ENCODE measurements around the gene ATXN2L. TPM values are rescaled to one million over a fixed set of nuclear protein-coding genes. Genes with fewer than 3 reads are reported as not detected.

The ATXN2L gene
- total RNA-seq, 2 donors from 2014 or later: 40.2 to 129 TPM

GRCh38 chr16:28844226-28844885 is 21.6 kb downstream of the ATXN2L start:
- no peak for DNase-seq
- H3K4me1 ChIP-seq: peaks cover 21% of the 10 kb centered on the region
- intact Hi-C loops (cut with DNase I): no loop called here
- no peaks in the 10 kb centered on the region for H3K9me3 ChIP-seq
- H3K36me3 ChIP-seq (replicated peaks in 1 of 2; ENCODE audit: insufficient read depth in 1 of 2, low read depth in 2 of 2): peaks cover 5 to 14% of the 10 kb centered on the region in 2 donors
- TF ChIP-seq, protein P1, sequence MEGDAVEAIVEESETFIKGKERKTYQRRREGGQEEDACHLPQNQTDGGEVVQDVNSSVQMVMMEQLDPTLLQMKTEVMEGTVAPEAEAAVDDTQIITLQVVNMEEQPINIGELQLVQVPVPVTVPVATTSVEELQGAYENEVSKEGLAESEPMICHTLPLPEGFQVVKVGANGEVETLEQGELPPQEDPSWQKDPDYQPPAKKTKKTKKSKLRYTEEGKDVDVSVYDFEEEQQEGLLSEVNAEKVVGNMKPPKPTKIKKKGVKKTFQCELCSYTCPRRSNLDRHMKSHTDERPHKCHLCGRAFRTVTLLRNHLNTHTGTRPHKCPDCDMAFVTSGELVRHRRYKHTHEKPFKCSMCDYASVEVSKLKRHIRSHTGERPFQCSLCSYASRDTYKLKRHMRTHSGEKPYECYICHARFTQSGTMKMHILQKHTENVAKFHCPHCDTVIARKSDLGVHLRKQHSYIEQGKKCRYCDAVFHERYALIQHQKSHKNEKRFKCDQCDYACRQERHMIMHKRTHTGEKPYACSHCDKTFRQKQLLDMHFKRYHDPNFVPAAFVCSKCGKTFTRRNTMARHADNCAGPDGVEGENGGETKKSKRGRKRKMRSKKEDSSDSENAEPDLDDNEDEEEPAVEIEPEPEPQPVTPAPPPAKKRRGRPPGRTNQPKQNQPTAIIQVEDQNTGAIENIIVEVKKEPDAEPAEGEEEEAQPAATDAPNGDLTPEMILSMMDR (IDR thresholded peaks at IDR 0.05): no peak
- no peak for TF ChIP-seq POLR2A (IDR thresholded peaks at IDR 0.05)
- no peak overlapping the region for H3K4me3 ChIP-seq
- no peak overlapping the region for H3K27ac ChIP-seq
- ATAC-seq: no peak
- WGBS, 2 donors: 81% methylated on average over 16 to 18 of the region's 19 CpGs
- no peaks in the 10 kb centered on the region for H3K27me3 ChIP-seq

- TF ChIP-seq POLR2A (IDR thresholded peaks at IDR 0.05): no peak
- TF ChIP-seq, protein P1 (IDR thresholded peaks at IDR 0.05): no peak
- H3K27ac ChIP-seq: peak overlapping the region in 3 of 4 donors; percentile 70 to 85 (median 84)
- ATAC-seq (no peak), DNase-seq (peak in 2 of 4 donors; percentile 22 to 33)
- intact Hi-C loops (cut with DNase I): no loop called here
- peak overlapping the region; percentile 86 to 97 for H3K4me3 ChIP-seq
- 49 to 51% methylated on average over 10 of the region's 10 CpGs for WGBS, 2 donors
- H3K9me3 ChIP-seq: no peaks in the 10 kb centered on the region
- peaks cover 21% of the 10 kb centered on the region for H3K4me1 ChIP-seq
- H3K27me3 ChIP-seq: no peaks in the 10 kb centered on the region
- H3K36me3 ChIP-seq (replicated peaks in 1 of 2; ENCODE audit: insufficient read depth in 1 of 2, low read depth in 2 of 2): peaks cover 5 to 14% of the 10 kb centered on the region in 2 donors
Measured at GRCh38 chr16:28845293-28845692, 22.5 kb downstream of the ATXN2L start.

- H3K9me3 ChIP-seq: no peaks in the 10 kb centered on the region
- no peak for TF ChIP-seq POLR2A (IDR thresholded peaks at IDR 0.05)
- TF ChIP-seq, protein P1 (IDR thresholded peaks at IDR 0.05): no peak
- peak overlapping the region in 3 of 4 donors; percentile 70 to 85 (median 84) for H3K27ac ChIP-seq
- ATAC-seq: no peak
- H3K4me3 ChIP-seq: peak overlapping the region; percentile 86 to 97
- 1 to 6% methylated on average over 4 to 16 of the region's 16 CpGs for WGBS, 2 donors
- H3K27me3 ChIP-seq: no peaks in the 10 kb centered on the region
- DNase-seq: peak in 1 of 4 donors; percentile 13
- intact Hi-C loops (cut with DNase I): no loop called here
- peaks cover 21% of the 10 kb centered on the region for H3K4me1 ChIP-seq
- peaks cover 5 to 14% of the 10 kb centered on the region in 2 donors for H3K36me3 ChIP-seq (replicated peaks in 1 of 2; ENCODE audit: insufficient read depth in 1 of 2, low read depth in 2 of 2)
Measured at GRCh38 chr16:28845761-28846079, 22.9 kb downstream of the ATXN2L start.

DNA sequence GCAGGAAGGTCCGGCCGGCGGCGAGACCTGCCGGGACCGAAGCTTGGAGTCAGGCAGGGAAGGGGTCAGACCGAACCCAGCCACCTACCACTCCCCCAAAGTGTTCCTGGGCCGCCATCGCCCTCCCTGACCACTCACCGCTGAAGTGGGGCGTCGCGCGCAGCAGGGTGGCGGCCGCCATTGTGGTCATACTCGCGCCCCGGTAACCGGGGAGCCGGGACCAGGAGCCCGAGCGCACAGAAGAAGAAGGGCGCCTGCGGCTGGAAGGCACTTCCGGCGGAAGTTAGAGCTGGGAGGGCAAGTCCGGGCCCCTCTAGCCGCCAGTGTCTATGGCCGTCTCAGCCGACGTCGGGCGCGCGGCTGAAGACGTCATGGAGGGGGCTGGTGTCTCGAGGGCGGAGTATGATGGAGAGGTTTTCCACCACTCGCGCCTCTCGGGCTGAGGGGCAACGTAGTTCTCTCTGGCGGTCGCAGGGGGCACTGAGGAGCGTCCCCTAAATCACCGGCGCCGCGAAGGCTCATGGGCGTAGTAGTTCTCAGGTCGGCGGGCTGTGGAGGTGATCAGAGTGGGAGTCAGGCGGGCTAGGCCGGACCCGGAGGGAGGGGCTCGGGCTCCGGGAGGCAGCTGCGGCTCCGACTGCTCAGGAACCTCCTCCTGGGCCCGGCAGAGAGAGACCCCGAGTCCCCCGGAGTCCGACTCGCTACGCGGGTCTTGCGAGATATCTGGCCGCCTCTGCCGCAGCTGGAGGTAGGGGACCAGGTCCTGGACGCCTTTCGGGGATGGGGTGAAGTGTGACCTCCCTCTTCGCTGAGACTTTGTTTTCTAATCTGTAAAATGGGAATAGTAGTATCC is 23.5 kb downstream of the ATXN2L start, which contains the start of gene TUFM:
Gene TUFM (minus strand): TSS at position 269 of the 853 bp plus-strand sequence. CDS start 79 bp downstream, at position 190.
- WGBS, 2 donors: 0% methylated on average over 11 to 73 of the region's 73 CpGs
- H3K27ac ChIP-seq: peak within 1 kb of the TSS; percentile 70 to 85 (median 80)
- peak; percentile 97 for ATAC-seq

More for the DNA sequence above, 23.5 kb downstream of the ATXN2L start, which contains the start of gene TUFM:
- Histone ChIP-seq H3K4me1 (peaks cover 21% of the 10 kb centered on the region), H3K36me3 (replicated peaks in 1 of 2; ENCODE audit: insufficient read depth in 1 of 2, low read depth in 2 of 2) (peaks cover 5 to 14% of the 10 kb centered on the region in 2 donors), H3K9me3 (no peaks in the 10 kb centered on the region), H3K27me3 (no peaks in the 10 kb centered on the region), H3K4me3 (peak within 1 kb of the TSS; percentile 86 to 97)
- TF ChIP-seq POLR2A (IDR thresholded peaks at IDR 0.05): peak; percentile 26 to 71 (median 69)
- TF ChIP-seq, protein P1 (IDR thresholded peaks at IDR 0.05): peak; percentile 41 to 81 (median 72)
- intact Hi-C loops (cut with DNase I): no loop called here
- DNase-seq: peak; percentile 95 to 97 (median 96)
